MM.1S (cell line): ENCODE results near the gene LIPJ.

Experiments used
- DNase-seq: peaks from one replicate; pipeline ENCODE4 v3.0.0-alpha.2; 2015
- H2AFZ ChIP-seq: fragments of 300-600 bp; sonication (generic); 2 replicates; pipeline ENCODE4 v1.6.0; 2016; ENCODE audit warnings: antibody characterized with exemption, low read length
- H3F3A ChIP-seq: fragments of 300-600 bp; sonication (generic); 2 replicates; pipeline ENCODE4 v1.6.1; 2016; ENCODE audit warnings: mild to moderate bottlenecking, antibody characterized with exemption, low read length, moderate library complexity, mixed read lengths; ENCODE audit not compliant: insufficient read depth
- H3K27ac ChIP-seq: fragments of 300-600 bp; sonication (generic); 2 replicates; pipeline ENCODE4 v1.5.1; 2016; ENCODE audit warnings: mild to moderate bottlenecking, low read length
- H3K27me3 ChIP-seq: fragments of 300-600 bp; sonication (generic); replicated peaks from 2 replicates; pipeline ENCODE4 v1.6.0; 2016; ENCODE audit warnings: low read length; ENCODE audit not compliant: insufficient read depth
- H3K36me3 ChIP-seq: fragments of 300-600 bp; sonication (generic); replicated peaks from 2 replicates; pipeline ENCODE4 v1.6.1; 2016; ENCODE audit warnings: mild to moderate bottlenecking, low read length, mixed read lengths; ENCODE audit not compliant: insufficient read depth
- H3K4me1 ChIP-seq: fragments of 300-600 bp; sonication (generic); 2 replicates; pipeline ENCODE4 v1.6.1; 2016; ENCODE audit warnings: low read length, mixed read lengths
- H3K4me2 ChIP-seq: fragments of 300-600 bp; sonication (generic); 2 replicates; pipeline ENCODE4 v1.6.0; 2016; ENCODE audit warnings: low read depth, low read length
- H3K4me3 ChIP-seq: fragments of 300-600 bp; sonication (generic); 2 replicates; pipeline ENCODE4 v1.5.1; 2016; ENCODE audit warnings: low read length, mixed read lengths
- H3K79me2 ChIP-seq: fragments of 300-600 bp; sonication (generic); 2 replicates; pipeline ENCODE4 v1.6.1; 2016; ENCODE audit warnings: mixed run types, low read length, mixed read lengths
- H3K9ac ChIP-seq: fragments of 300-600 bp; sonication (generic); 2 replicates; pipeline ENCODE4 v1.6.1; 2016; ENCODE audit warnings: low read length, mixed read lengths
- H3K9me2 ChIP-seq: fragments of 300-600 bp; sonication (generic); replicated peaks from 2 replicates; pipeline ENCODE4 v1.6.1; 2016; ENCODE audit warnings: mild to moderate bottlenecking, low read length, mixed read lengths; ENCODE audit not compliant: insufficient read depth
- H3K9me3 ChIP-seq: fragments of 300-600 bp; sonication (generic); replicated peaks from 2 replicates; pipeline ENCODE4 v1.6.1; 2016; ENCODE audit warnings: mild to moderate bottlenecking, low read length, mixed read lengths; ENCODE audit not compliant: insufficient read depth
- H4K20me1 ChIP-seq: fragments of 300-600 bp; sonication (generic); 2 replicates; pipeline ENCODE4 v1.6.1; 2016; ENCODE audit warnings: mild to moderate bottlenecking, low read length, moderate library complexity, mixed read lengths; ENCODE audit not compliant: insufficient read depth
- EZH2 ChIP-seq: fragments of 300-600 bp; sonication (generic); optimal IDR thresholded peaks from 2 replicates; pipeline ENCODE3; 2017; ENCODE audit warnings: low read depth, mild to moderate bottlenecking, antibody characterized with exemption, low read length, mixed read lengths
- EZH2phosphoT487 ChIP-seq: fragments of 300-600 bp; sonication (generic); IDR thresholded peaks from 2 replicates; pipeline ENCODE4 v1.6.1; 2018; ENCODE audit warnings: antibody characterized with exemption, low read length
- TF ChIP-seq, protein P1 (sequence below): fragments of 300-600 bp; sonication (generic); IDR thresholded peaks from 2 replicates; pipeline ENCODE4 v1.5.1; 2016; ENCODE audit warnings: antibody characterized with exemption, low read length, mixed read lengths

Gene LIPJ

GRCh38 chr10:88540351-88540750 is 46.2 kb upstream of the LIPJ start:
- Histone ChIP-seq H3K4me3 (no peak overlapping the region), H3K27ac (no peak overlapping the region), H3K4me1 (no peaks in the 10 kb centered on the region), H3K27me3 (no peaks in the 10 kb centered on the region), H3K36me3 (no peaks in the 10 kb centered on the region), H3K79me2 (no peaks in the 10 kb centered on the region), H3K4me2 (no peak overlapping the region), H4K20me1 (no peaks in the 10 kb centered on the region), H3K9ac (no peak overlapping the region), H3K9me3 (no peaks in the 10 kb centered on the region), H3F3A (no peaks in the 10 kb centered on the region), H3K9me2 (no peaks in the 10 kb centered on the region), H2AFZ (no peak overlapping the region)
- no peak for TF ChIP-seq EZH2
- no peak for TF ChIP-seq EZH2phosphoT487
- TF ChIP-seq, protein P1, sequence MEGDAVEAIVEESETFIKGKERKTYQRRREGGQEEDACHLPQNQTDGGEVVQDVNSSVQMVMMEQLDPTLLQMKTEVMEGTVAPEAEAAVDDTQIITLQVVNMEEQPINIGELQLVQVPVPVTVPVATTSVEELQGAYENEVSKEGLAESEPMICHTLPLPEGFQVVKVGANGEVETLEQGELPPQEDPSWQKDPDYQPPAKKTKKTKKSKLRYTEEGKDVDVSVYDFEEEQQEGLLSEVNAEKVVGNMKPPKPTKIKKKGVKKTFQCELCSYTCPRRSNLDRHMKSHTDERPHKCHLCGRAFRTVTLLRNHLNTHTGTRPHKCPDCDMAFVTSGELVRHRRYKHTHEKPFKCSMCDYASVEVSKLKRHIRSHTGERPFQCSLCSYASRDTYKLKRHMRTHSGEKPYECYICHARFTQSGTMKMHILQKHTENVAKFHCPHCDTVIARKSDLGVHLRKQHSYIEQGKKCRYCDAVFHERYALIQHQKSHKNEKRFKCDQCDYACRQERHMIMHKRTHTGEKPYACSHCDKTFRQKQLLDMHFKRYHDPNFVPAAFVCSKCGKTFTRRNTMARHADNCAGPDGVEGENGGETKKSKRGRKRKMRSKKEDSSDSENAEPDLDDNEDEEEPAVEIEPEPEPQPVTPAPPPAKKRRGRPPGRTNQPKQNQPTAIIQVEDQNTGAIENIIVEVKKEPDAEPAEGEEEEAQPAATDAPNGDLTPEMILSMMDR = no peak
- DNase-seq = no peak

- no peaks in the 10 kb centered on the region for H3K4me1 ChIP-seq
- no peak overlapping the region for H3K27ac ChIP-seq
- no peak for DNase-seq
- TF ChIP-seq, protein P1 = no peak
- no peak for TF ChIP-seq EZH2phosphoT487
- TF ChIP-seq EZH2 = no peak
- H3K9ac ChIP-seq = no peak overlapping the region
- no peaks in the 10 kb centered on the region for H3K36me3 ChIP-seq
- H3F3A ChIP-seq = no peaks in the 10 kb centered on the region
- no peak overlapping the region for H3K4me3 ChIP-seq
- H3K4me2 ChIP-seq = no peak overlapping the region
- H4K20me1 ChIP-seq = no peaks in the 10 kb centered on the region
- H3K9me3 ChIP-seq = no peaks in the 10 kb centered on the region
- H3K79me2 ChIP-seq = no peaks in the 10 kb centered on the region
- no peaks in the 10 kb centered on the region for H3K9me2 ChIP-seq
- no peak overlapping the region for H2AFZ ChIP-seq
- no peaks in the 10 kb centered on the region for H3K27me3 ChIP-seq
Observed at GRCh38 chr10:88541116-88541626, 45.4 kb upstream of the LIPJ start.

DNA sequence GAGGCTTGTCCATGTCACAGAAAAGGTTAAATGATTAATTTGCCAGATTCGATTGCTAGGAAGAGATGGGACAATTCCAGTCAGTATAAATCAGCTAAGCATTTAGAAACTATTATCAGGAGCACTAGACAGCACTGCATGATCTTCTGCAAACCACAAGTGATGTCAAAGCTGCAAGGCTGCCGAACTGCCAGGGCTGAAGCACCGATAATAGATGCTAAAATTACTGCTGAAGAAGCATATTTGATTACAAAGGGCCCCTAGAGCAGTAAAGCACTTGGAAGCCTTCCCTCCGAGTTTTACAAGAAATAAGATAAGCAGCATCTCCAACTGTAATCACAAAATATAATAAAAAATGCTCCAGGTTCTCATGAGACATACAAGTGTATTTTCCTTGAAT is 44.0 kb upstream of the LIPJ start:
- Histone ChIP-seq H3F3A (no peaks in the 10 kb centered on the region), H3K27ac (no peak overlapping the region), H3K4me3 (no peak overlapping the region), H3K4me1 (no peaks in the 10 kb centered on the region), H3K27me3 (no peaks in the 10 kb centered on the region), H3K9me2 (no peaks in the 10 kb centered on the region), H2AFZ (no peak overlapping the region), H3K9me3 (no peaks in the 10 kb centered on the region), H3K36me3 (no peaks in the 10 kb centered on the region), H3K4me2 (no peak overlapping the region), H3K9ac (no peak overlapping the region), H3K79me2 (no peaks in the 10 kb centered on the region), H4K20me1 (no peaks in the 10 kb centered on the region)
- DNase-seq = no peak
- TF ChIP-seq EZH2phosphoT487 (no peak), EZH2 (no peak)
- TF ChIP-seq, protein P1 = no peak
